Gastroesophageal sphincter (tissue), 3 donors: ENCODE data around the gene GPATCH4.

ENCODE experiments used
- CTCF ChIP-seq, 4 experiments: fragments of 200-600 bp in 2 of 4; fragments of 450-650 bp in 2 of 4; sonication (generic) in 1 of 4; IDR thresholded peaks; one replicate each; pipeline ENCODE4 v1.5.1; 2017 to 2019; ENCODE audit warnings: antibody characterized with exemption in 4 of 4, mild to moderate bottlenecking in 2 of 4, moderate library complexity in 2 of 4
- EP300 ChIP-seq: sonication (generic); formaldehyde crosslinking; IDR thresholded peaks from one replicate; pipeline ENCODE4 v1.6.1; 2017; ENCODE audit warnings: antibody characterized with exemption, mild to moderate bottlenecking
- POLR2A ChIP-seq, 2 donors: fragments of 450-650 bp; IDR thresholded peaks; one replicate each; pipeline ENCODE4 v1.6.1; 2017; ENCODE audit warnings: antibody characterized with exemption in 2 of 2, mild to moderate bottlenecking in 2 of 2, moderate library complexity in 1 of 2
- POLR2AphosphoS5 ChIP-seq: sonication (generic); formaldehyde crosslinking; IDR thresholded peaks from one replicate; pipeline ENCODE4 v1.6.1; 2017; ENCODE audit warnings: antibody characterized with exemption

GRCh38 chr1:156550346-156550745, 50.9 kb downstream of the GPATCH4 start:
- TF ChIP-seq CTCF (IDR thresholded peaks at IDR 0.05) = no peak
- TF ChIP-seq POLR2A (IDR thresholded peaks at IDR 0.05) = no peak
- no peak for TF ChIP-seq POLR2AphosphoS5
- no peak for TF ChIP-seq EP300
